ENCODE data around the gene MCRS1.

Gene MCRS1

GRCh38 chr12:49518914-49519573, 48.9 kb downstream of the MCRS1 start (continued):
- TF ChIP-seq PRDM10 (tag by site-specific recombination; IDR thresholded peaks at IDR 0.05): 0 out of 2 replicates have a peak, but pooled peaks have one; percentile 10
- TF ChIP-seq ZNF138 (tag by site-specific recombination; IDR thresholded peaks at IDR 0.05; ENCODE audit: borderline replicate concordance): no peak
- no peak for TF ChIP-seq ZNF677 (tag by site-specific recombination; IDR thresholded peaks at IDR 0.05)
- TF ChIP-seq ZNF114 (tag by site-specific recombination; IDR thresholded peaks at IDR 0.05): no peak
- no peak for TF ChIP-seq ZNF239 (tag by site-specific recombination; IDR thresholded peaks at IDR 0.05)
- no peak for TF ChIP-seq SALL2 (tag by site-specific recombination; IDR thresholded peaks at IDR 0.05; ENCODE audit: borderline replicate concordance)
- TF ChIP-seq HOXD13 (CRISPR knock-in tag; IDR thresholded peaks at IDR 0.05; ENCODE audit: borderline replicate concordance): no peak
- peak; percentile 91 for TF ChIP-seq PRDM6 (tag by site-specific recombination; IDR thresholded peaks at IDR 0.05)
- TF ChIP-seq ZNF623 (tag by site-specific recombination; IDR thresholded peaks at IDR 0.05): no peak
- TF ChIP-seq ZNF449 (tag by site-specific recombination; IDR thresholded peaks at IDR 0.05): no peak
- no peak for TF ChIP-seq ZNF416 (tag by site-specific recombination; IDR thresholded peaks at IDR 0.05)
- TF ChIP-seq ZNF560 (tag by site-specific recombination; IDR thresholded peaks at IDR 0.05; ENCODE audit: borderline replicate concordance): no peak
- no peak for TF ChIP-seq ZBTB10 (tag by site-specific recombination; IDR thresholded peaks at IDR 0.05)
- no peak for TF ChIP-seq ZBTB48 (tag by site-specific recombination; IDR thresholded peaks at IDR 0.05)
- no peak for TF ChIP-seq ZNF23 (tag by site-specific recombination; IDR thresholded peaks at IDR 0.05; ENCODE audit: borderline replicate concordance)
- no peak for TF ChIP-seq ZNF76 (tag by site-specific recombination; IDR thresholded peaks at IDR 0.05; ENCODE audit: borderline replicate concordance, low read depth)
- no peak for TF ChIP-seq ZNF26 (tag by site-specific recombination; IDR thresholded peaks at IDR 0.05)
- TF ChIP-seq ZNF548 (tag by site-specific recombination; IDR thresholded peaks at IDR 0.05): no peak
- no peak for TF ChIP-seq ZBTB1 (tag by site-specific recombination; IDR thresholded peaks at IDR 0.05)
- TF ChIP-seq ZNF624 (tag by site-specific recombination; IDR thresholded peaks at IDR 0.05): no peak
- TF ChIP-seq TRIM28 (IDR thresholded peaks at IDR 0.05; ENCODE audit: borderline replicate concordance, low read length): no peak
- no peak for TF ChIP-seq ZNF404 (tag by site-specific recombination; IDR thresholded peaks at IDR 0.05)
- TF ChIP-seq KLF1 (tag by site-specific recombination; IDR thresholded peaks at IDR 0.05): peak; percentile 50
- TF ChIP-seq PATZ1 (tag by site-specific recombination; IDR thresholded peaks at IDR 0.05): peak; percentile 27; the same call in 1 of the 2 replicates
- TF ChIP-seq ZNF621 (tag by site-specific recombination; IDR thresholded peaks at IDR 0.05): no peak
- no peak for TF ChIP-seq ZBTB7A (tag by site-specific recombination; IDR thresholded peaks at IDR 0.05; ENCODE audit: low read depth)
- TF ChIP-seq ZNF707 (tag by site-specific recombination; IDR thresholded peaks at IDR 0.05): no peak
- TF ChIP-seq ZNF155 (tag by site-specific recombination; IDR thresholded peaks at IDR 0.05): no peak
